GM11168 (cell line): ENCODE results near the gene NLRP9.

ENCODE experiments used
- in situ Hi-C: fragments of 300-500 bp; cut with MboI; formaldehyde crosslinking; loops from one replicate; pipeline ENCODE4 v1.12.0; 2022; ENCODE audit warnings: low sequenced_read_pairs; ENCODE audit not compliant: unreplicated experiment

The NLRP9 gene

GRCh38 chr19:55704494-55705245, 33.5 kb downstream of the NLRP9 start:
- in situ Hi-C loops: no loop called here

- in situ Hi-C loops: no loop called here
Measured at GRCh38 chr19:55703790-55704215, 34.4 kb downstream of the NLRP9 start.

DNA sequence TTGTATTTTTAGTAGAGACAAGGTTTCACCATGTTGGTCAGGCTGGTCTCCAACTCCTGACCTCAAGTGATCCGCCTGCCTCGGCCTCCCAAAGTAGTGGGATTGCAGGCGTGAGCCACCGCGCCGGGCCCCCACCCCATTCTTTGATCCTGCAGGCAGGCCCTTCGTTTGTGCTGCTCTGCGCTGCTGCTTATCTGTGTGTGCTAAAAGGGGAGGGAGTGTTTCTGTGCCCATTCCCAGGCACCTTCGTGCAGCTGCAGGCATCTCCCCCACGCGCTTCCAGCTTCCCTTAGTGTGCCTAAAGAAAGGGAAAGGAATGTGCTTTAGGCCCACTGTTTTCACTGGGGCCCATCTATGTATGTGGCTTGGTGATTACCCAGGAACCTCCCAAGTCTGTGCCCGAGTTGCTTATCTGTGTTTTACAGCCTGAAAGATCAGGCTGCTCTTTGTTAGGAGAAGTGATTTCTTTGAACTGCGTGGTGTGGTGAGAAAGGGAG, 36.0 kb downstream of the NLRP9 start:
- in situ Hi-C loops: no loop called here

- in situ Hi-C loops: no loop called here
Measured at GRCh38 chr19:55700813-55701212, 37.4 kb downstream of the NLRP9 start.

GRCh38 chr19:55699221-55699620, 39.0 kb downstream of the NLRP9 start:
- in situ Hi-C loops: no loop called here

- in situ Hi-C loops: no loop called here
Measured at GRCh38 chr19:55698256-55698655, 39.9 kb downstream of the NLRP9 start.

DNA sequence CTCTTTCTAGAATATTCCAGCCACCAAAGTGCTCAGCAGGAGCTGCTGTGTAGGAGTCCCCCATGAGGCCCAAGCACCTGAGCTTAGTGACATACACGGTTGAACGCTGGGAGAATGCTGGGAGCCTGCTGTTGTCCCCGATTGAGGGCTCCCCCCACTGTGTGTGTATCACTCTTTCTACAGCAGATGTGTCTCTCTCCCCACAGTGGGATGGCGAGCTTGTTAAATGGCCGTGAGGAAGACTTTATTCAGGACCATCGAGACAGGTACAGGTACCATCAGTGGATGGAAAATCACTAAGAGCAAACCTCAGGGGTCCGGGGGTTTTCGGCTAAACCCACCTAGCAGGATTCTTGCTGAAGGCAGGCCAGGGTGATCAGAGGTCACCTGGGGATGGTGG, 40.5 kb downstream of the NLRP9 start:
- in situ Hi-C loops: no loop called here

GRCh38 chr19:55697069-55697440, 41.1 kb downstream of the NLRP9 start:
- in situ Hi-C loops: no loop called here

DNA sequence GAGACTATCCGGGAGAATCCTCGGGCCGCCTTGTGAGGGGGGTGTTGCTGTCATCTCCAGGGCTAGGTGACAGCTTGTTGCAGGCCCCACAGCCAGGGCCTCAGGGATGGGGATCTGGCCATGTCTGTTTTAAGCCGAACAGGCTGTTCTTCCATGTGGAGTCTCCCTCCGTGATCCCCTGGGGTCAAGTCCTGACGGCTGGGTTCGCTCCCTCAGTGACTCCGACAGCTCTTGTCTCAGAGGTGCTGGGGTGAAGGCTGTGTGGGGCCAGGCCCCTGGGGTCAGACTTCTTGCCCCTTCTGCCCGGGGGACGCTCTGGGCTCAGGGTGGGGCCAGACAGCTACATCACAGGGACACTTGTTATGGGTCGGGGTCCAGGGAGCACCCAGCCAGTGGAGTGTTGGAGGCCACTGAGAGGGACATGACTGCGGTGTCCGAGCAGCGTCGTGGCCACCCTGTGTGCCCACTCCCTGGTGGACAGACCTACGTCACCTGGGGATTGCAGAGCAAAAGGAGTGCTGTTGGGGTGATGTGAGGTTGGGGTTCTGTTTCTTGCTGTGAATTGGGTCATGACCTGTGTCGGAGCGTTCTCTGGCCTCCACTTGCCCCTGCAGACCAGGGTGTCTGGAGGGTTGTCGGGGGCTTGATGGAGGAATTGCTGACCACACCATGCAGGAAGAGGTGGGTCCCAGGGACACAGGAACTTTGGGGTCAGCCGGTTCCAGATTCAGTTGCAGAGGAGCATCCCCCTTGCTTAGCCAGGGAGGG, 41.7 kb downstream of the NLRP9 start:
- in situ Hi-C loops: no loop called here

DNA sequence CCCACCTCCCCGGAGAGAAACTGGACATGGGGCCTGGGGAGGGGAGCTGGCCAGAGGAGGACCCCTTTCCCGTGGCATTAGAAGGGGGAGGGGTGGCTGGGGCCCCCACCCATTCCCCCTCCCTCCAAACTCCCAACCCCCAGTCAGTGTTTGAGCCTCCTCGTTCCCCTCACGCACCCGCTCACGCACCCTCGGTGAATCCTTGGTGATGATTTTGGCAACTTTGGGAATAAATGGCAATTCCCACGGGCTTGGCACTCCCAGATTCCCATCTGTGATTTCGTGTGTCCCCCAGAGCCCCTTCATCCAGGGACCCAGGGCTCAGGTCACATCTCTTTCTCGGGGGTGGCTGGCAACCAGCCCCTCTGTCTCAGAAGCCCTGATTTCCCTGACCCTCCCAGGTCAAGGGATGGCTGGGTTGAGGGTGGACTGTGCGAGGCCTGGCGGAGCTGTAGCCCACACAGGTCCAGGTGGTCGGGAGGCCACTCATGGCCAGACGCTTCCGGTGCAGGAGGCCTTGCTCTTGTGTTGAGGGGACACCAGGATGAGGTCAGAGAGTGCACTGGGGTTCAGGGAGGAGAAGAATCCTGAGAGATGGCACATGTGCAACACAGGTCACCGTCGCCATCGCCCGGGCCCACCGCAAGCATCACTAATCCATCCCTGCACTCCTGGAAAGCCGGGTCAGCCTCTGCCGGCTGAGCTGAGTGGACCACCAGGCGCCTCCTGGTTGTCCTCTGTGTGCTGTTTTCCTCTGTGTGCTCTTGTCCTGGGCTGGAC, 42.5 kb downstream of the NLRP9 start:
- in situ Hi-C loops: no loop called here

- in situ Hi-C loops: no loop called here
Measured at GRCh38 chr19:55694656-55695491, 43.3 kb downstream of the NLRP9 start.

DNA sequence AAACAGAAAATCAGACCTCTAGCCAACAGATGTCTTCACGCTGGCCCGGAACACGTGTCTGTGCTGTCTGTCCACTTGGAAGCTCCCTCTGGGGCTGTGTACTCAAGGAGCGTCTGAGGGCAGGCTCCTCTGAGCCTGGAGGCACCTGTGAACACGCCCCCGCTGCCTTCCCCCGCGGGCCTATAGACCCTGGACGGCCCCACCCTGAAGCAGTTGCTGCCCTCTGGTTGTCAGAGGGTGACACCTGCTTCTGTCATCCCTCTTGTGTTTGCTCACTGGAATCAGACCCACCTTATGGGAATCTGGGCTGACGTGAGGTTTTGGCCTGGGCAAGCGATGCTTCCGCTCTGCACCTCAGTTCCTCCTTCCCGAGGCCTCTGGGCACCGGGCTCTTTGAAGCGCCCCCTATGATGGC, 44.0 kb downstream of the NLRP9 start:
- in situ Hi-C loops: no loop called here

DNA sequence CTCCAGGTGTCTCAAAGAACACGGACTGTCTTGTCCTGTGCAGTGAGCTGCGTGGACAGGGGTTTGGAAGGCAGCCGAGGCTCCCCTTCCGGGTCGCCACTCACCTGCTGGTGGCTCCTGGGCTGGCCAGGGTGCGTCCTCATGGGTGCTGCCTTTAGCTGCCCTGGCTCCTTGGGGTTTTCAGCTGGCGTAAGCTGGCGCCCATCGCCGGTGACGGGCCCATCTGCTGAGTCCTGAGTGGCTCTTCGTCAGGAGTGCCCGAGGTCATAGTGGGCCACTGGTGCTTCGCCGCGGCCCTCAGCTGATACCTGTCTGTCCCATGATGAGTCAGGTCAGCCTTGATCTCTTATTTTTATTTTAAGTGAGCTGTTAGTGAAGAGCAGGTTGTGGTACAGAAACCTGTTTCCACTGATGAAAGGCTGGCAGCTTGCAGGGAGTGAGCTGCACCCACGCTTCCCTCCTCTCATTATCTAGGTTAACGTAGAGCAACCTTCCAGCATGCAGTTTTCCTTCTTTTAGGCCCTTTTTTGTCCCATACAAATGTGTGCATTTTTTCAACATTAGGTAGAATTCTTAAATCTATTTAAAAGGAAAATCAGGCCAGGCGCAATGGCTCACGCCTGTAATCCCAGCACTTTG, 44.7 kb downstream of the NLRP9 start:
- in situ Hi-C loops: no loop called here

DNA sequence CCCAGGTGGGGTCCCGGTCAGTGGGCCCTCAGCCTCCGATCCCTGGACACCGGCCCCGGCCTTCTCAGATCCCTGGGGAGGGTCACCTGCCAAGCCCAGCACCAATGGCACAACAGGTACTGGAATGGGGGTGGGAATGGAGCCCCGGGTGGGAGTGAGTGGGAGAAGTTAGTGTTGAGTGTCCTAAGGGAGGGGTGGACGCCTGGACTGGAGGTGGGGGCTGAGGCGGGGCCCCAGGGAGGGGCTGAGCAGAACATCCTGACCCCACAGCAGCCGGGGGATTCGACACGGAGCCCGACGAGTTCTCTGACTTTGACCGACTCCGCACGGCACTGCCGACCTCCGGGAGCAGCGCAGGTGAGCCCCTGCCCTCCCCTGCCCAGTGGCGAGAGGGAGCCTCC, 45.5 kb downstream of the NLRP9 start:
- in situ Hi-C loops: no loop called here

DNA sequence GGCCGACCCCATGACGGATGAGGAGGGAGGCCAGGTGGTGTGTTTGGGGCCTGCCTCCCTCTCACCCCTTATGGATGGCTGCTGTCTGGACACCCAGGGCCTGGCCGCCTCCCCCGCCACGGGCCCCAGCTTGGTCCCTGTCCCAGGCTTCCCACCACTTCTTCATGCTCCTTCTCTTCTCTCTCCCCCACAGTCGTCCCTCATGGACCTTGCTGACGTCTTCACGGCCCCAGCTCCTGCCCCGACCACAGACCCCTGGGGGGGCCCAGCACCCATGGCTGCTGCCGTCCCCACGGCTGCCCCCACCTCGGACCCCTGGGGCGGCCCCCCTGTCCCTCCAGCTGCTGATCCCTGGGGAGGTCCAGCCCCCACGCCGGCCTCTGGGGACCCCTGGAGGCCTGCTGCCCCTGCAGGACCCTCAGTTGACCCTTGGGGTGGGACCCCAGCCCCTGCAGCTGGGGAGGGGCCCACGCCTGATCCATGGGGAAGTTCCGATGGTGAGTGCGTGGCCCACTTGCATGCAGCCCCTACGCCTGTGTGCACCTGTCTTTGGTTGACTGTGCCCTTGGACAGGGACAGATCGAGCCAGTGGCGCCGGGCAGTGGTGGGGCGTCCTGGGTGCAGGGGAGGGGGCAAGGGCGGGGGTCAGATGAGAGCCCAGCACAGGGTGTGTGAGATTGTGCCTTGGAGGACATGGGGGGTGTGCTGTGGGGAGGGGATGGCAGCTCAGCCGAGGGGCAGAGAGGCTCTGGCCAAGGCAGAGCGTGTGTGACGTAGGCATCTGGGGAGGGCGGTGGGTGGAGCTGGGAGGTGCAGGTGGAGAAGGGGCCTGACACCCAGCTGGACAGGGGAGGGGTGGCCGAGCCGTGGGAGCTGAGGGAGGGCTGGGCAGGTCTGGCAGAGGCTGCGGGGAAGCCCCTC, 46.4 kb downstream of the NLRP9 start:
- in situ Hi-C loops: no loop called here

DNA sequence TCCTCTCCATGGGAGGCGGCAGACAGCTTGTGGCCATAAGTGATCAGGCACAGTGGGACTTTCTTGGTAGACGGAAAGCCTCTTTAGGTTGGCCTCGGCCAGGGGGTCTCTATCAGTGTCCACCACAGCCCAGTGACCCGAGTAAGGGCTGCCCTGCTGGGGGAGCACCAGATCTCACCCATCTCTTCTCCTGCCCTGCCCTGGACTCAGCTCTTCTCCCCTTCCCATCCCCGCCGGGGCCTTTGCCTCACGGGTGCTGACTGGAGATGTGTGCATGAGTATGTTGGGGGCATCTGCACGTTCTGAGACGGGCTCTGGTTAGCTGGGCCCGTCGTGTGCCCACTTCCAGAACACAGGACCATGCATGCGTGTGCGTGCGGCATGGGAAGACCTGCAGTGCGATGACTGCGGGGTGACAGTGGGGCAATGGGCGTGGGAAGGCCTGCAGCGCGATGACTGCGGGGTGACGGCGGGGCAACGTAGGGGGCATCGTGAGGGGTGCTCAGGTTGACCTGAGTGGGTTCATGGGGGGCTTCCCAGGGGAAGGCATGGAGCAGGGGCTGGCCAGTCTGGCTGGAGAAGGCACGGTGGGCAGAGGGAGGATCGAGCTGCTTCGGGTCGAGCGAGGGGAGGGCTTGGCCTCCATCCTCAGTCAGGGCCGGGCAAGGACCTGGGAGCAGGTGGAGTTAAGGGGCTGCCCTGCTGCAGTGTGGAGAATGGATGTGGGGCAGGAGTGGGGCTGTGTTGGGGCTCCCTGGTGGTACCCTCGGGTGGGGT, 47.2 kb downstream of the NLRP9 start:
- in situ Hi-C loops: no loop called here

DNA sequence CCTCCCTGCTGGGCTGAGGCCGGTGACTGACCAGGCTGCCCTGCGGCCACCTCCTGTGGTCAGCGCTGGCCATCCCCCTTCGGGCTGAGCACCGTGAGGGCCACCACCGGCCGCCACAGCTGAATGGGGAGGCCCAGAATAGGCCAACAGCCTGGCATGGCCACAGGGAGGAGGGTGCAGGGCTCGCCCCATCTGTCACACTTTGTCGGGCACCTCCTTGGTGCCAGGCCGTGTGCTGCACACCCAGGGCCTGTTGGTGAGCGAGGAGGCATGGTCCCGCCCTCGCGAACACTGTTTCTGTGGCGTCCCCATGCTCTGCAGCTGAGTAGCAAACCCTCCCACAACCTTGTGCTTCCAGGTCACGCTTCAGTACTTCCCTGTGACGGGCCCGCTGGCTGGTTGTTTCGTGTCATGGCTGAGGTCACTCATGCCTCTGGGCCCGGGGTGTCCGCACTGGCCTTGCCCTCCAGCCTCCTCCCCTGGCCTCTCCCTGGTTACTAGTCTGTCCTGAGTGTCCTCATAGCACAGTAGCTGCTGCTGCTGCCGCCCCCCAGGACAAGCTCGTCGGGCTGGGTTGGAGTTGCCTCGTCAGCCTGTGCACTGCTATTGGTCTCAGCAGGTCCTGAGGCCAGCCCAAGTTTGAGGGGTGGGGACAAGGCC, 48.0 kb downstream of the NLRP9 start:
- in situ Hi-C loops: no loop called here
